Measurements from ENCODE around the gene LGI1.
A peak's percentile ranks its signal among the peaks of the same experiment; 100 is the strongest.

Gene LGI1

DNA sequence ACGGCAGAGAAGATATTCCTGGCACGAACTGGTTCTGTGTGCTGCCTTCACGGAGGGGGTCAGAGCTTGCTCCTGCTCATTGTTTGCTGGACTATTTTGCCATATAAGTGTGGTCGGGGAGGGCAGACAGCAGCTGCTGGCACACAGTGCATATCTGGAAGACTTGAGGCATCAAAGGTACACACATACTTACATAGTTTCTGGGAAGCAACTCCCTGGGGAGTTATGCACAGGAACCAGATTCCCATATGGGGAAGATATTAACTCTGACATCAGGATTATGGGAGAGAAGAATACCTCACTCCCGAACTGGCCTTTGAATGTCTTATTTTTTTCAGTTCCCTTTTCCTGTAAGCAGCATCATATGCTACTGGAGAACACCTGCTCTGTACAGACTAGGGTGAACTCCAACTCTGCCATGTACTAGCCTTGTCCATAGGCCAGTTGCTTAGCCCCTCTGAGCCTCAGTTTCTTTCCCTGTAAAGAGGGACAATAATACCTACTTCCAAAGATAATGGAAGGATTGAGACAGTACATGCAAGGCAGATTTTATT is 41.5 kb downstream of the LGI1 start:
- Mint-ChIP-seq H3K4me1 (ENCODE audit: low read depth) (no peaks in the 10 kb centered on the region), H3K36me3 (ENCODE audit: low read depth) (no peaks in the 10 kb centered on the region), H3K27me3 (ENCODE audit: low read depth) (peaks cover 2% of the 10 kb centered on the region), H3K9me3 (no peaks in the 10 kb centered on the region), H3K27ac (no peak overlapping the region), H3K4me3 (no peak overlapping the region)
- DNase-seq (ENCODE audit: low spot score): no peak

DNA sequence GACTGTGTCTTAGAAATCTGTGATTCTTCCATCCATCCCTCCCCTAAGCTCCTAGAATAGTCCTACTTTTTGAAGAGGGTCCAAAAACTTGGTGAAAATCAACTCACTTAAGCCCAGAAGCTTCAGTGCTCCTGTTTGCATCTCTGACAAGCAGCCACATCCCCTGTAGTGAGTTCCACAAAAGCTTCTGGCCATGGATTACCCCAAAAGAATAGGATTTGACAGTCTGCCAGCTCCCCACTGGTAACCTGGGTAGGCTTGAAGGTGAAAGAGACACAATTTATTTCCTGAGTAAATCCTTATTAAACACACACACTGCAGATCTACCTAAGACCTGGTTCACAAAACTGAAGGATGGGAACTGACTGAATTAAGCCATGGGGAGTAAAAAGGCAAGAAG is 46.5 kb downstream of the LGI1 start:
- peaks cover 11% of the 10 kb centered on the region for H3K27me3 Mint-ChIP-seq (ENCODE audit: low read depth)
- no peaks in the 10 kb centered on the region for H3K36me3 Mint-ChIP-seq (ENCODE audit: low read depth)
- H3K4me1 Mint-ChIP-seq (ENCODE audit: low read depth): no peaks in the 10 kb centered on the region
- DNase-seq (ENCODE audit: low spot score): no peak
- no peak overlapping the region for H3K4me3 Mint-ChIP-seq
- H3K27ac Mint-ChIP-seq: no peak overlapping the region
- no peaks in the 10 kb centered on the region for H3K9me3 Mint-ChIP-seq

DNA sequence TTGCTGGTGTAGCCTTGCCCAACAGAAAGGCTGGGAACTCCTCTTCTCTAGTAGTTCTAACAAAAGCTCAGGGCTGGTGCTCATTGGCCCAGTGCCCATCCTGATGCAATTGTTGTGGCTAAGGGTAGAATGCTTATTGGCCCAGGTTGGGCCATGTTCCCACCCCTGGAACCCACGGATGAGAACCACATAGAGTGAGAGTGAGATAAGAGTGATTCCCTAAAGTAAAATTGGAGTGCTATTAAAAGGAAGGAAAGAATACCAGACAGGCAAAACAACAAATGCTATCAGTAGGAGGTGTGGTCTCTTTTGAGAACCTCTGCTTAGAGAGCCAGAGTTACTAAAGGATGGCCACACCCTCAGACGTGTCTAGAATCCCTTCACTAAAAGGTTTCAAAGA is 49.2 kb downstream of the LGI1 start:
- DNase-seq (ENCODE audit: low spot score): no peak
- H3K4me1 Mint-ChIP-seq (ENCODE audit: low read depth): no peaks in the 10 kb centered on the region
- H3K27me3 Mint-ChIP-seq (ENCODE audit: low read depth): peaks cover 14% of the 10 kb centered on the region
- H3K4me3 Mint-ChIP-seq: no peak overlapping the region
- no peaks in the 10 kb centered on the region for H3K9me3 Mint-ChIP-seq
- H3K27ac Mint-ChIP-seq: no peak overlapping the region
- H3K36me3 Mint-ChIP-seq (ENCODE audit: low read depth): no peaks in the 10 kb centered on the region

DNA sequence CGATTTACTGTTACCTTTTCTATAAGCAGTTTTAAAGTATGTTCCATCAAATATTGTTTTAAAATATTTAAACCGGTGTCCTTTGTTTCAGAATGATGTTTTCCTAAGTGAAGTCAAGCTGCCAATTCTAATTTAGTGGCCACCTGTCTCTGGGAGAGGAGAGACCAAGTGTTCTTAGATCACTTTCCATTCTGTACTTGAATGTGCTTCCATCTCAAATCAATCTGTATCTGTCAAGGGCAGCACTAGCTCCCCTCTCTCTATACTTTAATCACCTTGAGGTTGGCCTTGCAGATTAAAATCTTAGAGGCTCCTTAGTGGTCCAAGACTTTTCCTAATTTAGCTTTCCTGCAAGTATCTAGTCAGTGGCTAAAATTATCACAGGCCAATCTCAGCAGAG is 49.6 kb downstream of the LGI1 start:
- Mint-ChIP-seq H3K4me1 (ENCODE audit: low read depth) (no peaks in the 10 kb centered on the region), H3K27me3 (ENCODE audit: low read depth) (peaks cover 14% of the 10 kb centered on the region), H3K27ac (no peak overlapping the region), H3K36me3 (ENCODE audit: low read depth) (no peaks in the 10 kb centered on the region), H3K9me3 (no peaks in the 10 kb centered on the region), H3K4me3 (no peak overlapping the region)
- DNase-seq (ENCODE audit: low spot score): no peak

DNA sequence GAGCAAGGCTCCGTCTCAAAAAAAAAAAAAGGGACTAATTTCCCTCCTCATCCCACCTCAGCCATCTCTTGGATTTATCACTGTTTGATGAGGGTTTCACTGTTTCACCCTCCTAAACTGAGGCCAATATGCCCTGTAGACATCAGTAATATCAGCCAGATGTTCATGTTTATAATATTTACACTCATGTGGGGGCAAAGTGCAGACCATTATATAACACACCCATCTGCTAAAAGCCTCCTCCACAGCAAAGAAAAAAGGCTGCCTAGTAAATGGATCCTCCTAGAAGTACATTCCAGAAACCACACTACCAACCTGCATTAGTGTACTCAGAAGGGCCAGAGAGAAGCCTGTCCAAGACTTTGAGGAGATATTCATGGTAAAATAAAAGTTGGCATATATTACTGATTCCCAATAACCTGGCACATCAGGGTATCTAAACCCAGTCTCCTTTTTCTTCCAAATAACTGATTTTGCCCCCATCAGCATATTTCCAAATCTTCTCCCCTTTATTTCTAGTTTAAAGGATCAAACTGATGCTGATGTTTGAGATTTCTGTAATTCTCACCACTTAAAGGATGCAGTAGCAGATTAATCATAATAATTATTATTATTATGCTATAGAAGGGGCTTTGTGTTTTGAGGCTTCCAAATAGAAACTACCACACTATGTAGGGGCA is 55.1 kb downstream of the LGI1 start:
- Mint-ChIP-seq H3K36me3 (ENCODE audit: low read depth) (no peaks in the 10 kb centered on the region), H3K4me1 (ENCODE audit: low read depth) (no peaks in the 10 kb centered on the region), H3K4me3 (no peak overlapping the region), H3K9me3 (no peaks in the 10 kb centered on the region), H3K27me3 (ENCODE audit: low read depth) (peaks cover 30% of the 10 kb centered on the region), H3K27ac (no peak overlapping the region)
- DNase-seq (ENCODE audit: low spot score): no peak

DNA sequence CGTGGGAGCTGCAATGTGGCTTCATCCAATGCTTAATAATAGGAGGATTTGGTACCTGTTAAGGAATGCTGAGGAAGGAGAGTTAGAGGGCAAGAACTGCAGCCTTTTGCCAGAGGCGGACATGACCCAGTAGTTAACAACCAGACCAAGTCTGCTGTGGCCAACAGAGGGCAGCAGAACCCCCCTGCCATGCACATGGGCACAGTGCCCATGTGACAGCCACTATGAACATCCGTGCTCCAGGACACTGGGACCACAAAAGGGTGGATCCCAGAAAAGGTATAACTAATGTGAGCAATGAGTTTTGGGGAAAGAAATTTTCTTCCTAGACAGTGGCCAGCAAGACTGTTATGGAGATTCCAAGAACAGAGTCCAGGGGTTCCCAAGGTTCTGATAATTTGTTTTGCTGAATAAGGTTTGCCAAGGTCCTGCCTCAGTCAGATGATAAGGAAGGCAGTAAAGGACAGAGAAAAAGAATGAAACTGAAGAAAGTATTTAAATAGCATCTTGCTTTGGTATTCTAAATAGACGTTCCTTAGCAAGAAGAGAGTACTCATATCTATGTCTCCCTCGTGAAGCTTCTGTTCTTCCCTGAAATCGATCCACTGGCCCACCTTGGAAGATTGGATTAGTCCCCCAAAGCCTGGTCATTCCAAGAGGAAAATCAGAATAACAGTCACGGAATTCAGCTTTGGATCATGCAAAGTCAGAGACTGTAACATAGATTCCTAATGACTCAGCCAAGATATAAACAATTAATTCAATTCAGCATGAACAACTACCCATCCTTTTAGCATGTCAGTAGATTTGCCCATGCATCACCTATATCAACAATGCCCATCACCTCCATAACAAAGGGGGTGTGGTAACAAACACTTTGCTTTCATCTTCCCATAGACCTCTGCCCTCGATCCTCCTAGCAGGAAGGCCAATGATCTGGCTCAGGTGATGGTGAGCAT is 56.0 kb downstream of the LGI1 start:
- Mint-ChIP-seq H3K9me3 (no peaks in the 10 kb centered on the region), H3K4me1 (ENCODE audit: low read depth) (no peaks in the 10 kb centered on the region)
- peak; percentile 23 for DNase-seq (ENCODE audit: low spot score)

DNA sequence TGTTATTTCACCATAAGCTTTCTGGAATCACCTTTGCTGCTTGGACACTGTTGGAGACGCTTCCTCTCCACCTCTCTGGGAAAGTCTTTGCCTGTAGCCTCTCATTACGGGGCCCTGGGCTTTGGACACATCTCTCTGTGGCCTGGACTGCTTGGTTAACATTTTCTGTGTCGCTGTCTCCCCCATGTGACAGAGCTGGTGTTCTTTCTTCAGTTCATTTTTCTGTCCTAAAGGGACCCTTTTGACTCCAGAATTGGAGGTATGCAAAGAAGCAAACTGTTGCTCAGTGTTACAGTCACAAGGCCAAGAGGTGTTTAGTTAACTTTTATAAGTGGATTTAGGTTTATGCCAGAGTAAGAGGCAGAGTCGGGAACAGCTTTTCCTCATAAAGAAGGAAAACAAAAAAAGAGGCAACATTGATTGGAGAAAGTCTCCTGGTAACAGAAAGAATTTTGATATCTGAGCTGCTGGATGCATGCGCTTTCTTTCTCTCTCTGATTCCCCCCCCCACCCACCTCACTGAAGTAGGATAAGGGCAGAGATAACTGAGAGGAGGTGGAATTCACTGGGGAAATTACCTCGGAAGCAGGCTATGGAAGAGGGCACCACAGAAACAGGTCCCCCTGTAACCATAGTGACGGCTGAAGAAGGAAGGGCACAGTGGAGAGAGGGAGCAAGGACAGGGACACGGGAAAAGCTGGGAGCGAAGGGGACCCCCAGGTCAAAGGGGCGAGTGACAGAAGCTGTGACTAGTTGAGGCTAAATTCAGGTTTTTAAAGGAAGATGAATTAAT is 57.8 kb downstream of the LGI1 start:
- Mint-ChIP-seq H3K4me1 (ENCODE audit: low read depth) (no peaks in the 10 kb centered on the region), H3K9me3 (no peaks in the 10 kb centered on the region), H3K4me3 (no peak overlapping the region), H3K27ac (no peak overlapping the region), H3K36me3 (ENCODE audit: low read depth) (no peaks in the 10 kb centered on the region), H3K27me3 (ENCODE audit: low read depth) (peaks cover 27% of the 10 kb centered on the region)
- no peak for DNase-seq (ENCODE audit: low spot score)

More for the DNA sequence above, 56.0 kb downstream of the LGI1 start:
- Mint-ChIP-seq H3K27me3 (ENCODE audit: low read depth) (peaks cover 27% of the 10 kb centered on the region), H3K4me3 (no peak overlapping the region), H3K27ac (no peak overlapping the region), H3K36me3 (ENCODE audit: low read depth) (no peaks in the 10 kb centered on the region)

DNA sequence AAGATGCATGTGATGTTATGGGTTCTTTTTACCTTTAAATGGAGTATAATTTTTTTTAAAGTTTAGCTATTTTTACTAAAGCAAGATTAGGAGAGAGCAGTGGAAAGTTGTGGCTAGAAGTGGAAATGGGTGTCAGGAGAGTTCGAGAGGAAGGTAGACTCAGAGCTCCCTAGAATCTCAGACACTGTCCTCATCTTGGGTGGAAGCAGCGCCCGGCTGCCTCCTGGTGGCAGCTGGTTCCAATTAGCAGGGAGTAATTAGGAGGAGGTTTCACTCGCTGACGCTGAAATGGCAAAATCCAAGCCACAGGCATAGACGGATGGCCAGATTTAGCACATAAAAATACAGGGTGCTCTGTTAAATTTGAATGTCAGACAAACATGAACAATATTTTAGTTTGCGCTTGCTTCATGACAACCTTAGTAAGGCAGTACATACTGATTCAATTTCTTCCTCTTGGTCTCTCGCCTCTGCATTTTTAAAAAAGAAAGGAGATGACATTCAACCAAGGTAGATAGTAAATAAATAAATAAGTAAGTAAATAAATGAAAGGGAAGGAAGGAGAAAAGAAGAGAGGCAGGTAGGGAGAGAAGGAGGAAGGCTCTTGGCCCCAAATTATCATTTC is 58.5 kb downstream of the LGI1 start:
- Mint-ChIP-seq H3K27me3 (ENCODE audit: low read depth) (peaks cover 29% of the 10 kb centered on the region), H3K4me3 (no peak overlapping the region), H3K4me1 (ENCODE audit: low read depth) (no peaks in the 10 kb centered on the region), H3K9me3 (no peaks in the 10 kb centered on the region), H3K36me3 (ENCODE audit: low read depth) (no peaks in the 10 kb centered on the region), H3K27ac (no peak overlapping the region)
- peak; percentile 15 for DNase-seq (ENCODE audit: low spot score)

DNA sequence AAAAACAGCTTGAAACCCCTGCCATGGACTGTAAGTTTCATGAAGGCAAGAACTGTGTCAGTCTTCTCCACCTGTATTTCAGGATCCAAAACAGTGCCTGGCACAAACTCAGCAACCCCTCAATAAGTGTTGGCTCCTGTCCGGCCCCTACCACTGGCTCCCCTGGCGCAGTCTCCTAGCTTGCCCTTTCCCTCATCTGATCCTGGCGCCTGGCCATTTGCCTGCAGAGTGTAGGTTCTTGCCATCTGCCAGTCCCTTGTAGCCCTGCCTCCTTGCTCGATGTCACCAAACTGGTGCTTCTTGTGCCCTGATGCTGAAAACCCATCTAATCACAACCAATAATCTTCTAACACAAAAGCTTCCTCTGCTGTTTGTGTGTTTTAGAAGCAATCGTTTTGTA is 60.4 kb downstream of the LGI1 start:
- no peaks in the 10 kb centered on the region for H3K9me3 Mint-ChIP-seq
- H3K36me3 Mint-ChIP-seq (ENCODE audit: low read depth): no peaks in the 10 kb centered on the region
- peaks cover 35% of the 10 kb centered on the region for H3K27me3 Mint-ChIP-seq (ENCODE audit: low read depth)
- H3K4me1 Mint-ChIP-seq (ENCODE audit: low read depth): no peaks in the 10 kb centered on the region
- no peak overlapping the region for H3K27ac Mint-ChIP-seq
- DNase-seq (ENCODE audit: low spot score): no peak
- no peak overlapping the region for H3K4me3 Mint-ChIP-seq

DNA sequence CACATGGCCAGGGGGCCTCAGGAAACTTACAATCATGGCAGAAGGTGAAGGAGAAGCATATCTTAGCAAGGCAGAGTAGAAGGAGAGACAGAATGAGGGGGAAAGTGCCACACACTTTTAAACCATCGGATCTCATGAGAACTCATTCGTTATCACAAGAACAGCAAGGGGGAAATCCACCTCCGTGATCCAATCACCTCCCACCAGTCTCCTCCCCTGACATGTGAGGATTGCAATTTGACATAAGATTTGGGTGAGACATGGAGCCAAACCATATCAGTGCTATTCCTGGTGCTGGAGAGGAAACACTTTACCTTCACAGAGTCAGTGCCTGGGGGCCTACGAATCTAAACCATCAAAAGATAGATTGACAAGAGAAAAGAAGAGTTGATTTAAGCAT is 61.8 kb downstream of the LGI1 start:
- no peak for DNase-seq (ENCODE audit: low spot score)

DNA sequence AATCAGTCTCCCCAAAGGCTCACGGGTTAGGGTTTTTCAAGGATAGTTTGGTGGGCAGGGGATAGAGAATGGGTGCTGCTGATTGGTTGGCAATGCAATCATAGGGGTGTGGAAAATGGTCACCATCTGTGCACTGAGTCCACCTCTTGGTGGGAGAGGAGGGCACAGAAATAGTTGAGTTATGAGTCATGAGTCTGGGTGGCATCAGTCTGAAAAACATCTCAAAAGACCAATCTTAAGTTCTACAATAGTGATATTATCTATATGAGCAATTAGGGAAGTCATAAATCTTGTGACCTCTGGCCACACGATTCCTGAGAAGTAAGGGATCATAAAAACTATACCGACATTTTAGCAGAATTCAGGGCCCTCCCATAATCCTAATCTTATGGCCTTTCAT is 62.7 kb downstream of the LGI1 start:
- H3K36me3 Mint-ChIP-seq (ENCODE audit: low read depth): no peaks in the 10 kb centered on the region
- H3K27ac Mint-ChIP-seq: no peak overlapping the region
- no peak overlapping the region for H3K4me3 Mint-ChIP-seq

More for the DNA sequence above, 61.8 kb downstream of the LGI1 start:
- Mint-ChIP-seq H3K36me3 (ENCODE audit: low read depth) (no peaks in the 10 kb centered on the region), H3K9me3 (no peaks in the 10 kb centered on the region), H3K4me1 (ENCODE audit: low read depth) (no peaks in the 10 kb centered on the region), H3K27ac (no peak overlapping the region), H3K4me3 (no peak overlapping the region), H3K27me3 (ENCODE audit: low read depth) (peaks cover 35% of the 10 kb centered on the region)

DNA sequence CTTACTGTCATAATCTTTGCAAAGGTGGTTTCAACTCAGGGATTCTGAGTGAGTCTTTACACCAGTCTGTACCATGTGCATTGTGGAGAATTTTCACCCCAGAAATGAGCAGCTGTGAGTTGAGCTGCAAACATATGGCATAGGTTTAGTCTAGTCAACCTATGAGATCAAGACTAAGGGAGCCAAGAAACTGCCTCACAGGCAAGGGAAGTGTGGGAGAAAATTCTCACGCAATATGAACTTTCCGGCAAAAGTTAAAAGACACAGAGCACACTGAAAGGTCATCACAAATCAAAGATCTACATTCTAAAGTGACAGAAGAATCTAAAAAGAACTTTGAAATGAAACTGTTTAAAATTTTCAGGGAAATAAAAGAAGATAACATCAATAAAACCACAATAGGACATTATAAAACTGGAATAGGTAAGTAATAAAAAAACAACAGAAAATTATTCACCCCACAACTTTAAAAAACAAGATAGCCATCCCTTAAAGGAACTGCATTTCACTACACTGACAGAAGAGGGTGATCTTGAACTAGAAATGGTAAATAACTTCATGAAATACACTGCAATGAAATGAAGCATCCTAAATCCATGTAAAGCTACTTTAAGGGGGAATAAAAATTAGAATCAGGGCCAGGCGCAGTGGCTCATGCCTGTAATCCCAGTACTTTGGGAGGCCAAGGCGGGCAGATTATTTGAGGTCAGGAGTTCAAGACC is 63.5 kb downstream of the LGI1 start:
- H3K9me3 Mint-ChIP-seq: no peaks in the 10 kb centered on the region
- H3K27me3 Mint-ChIP-seq (ENCODE audit: low read depth): peaks cover 29% of the 10 kb centered on the region
- DNase-seq (ENCODE audit: low spot score): no peak
- H3K4me3 Mint-ChIP-seq: no peak overlapping the region
- no peaks in the 10 kb centered on the region for H3K4me1 Mint-ChIP-seq (ENCODE audit: low read depth)
- H3K36me3 Mint-ChIP-seq (ENCODE audit: low read depth): no peaks in the 10 kb centered on the region
- H3K27ac Mint-ChIP-seq: no peak overlapping the region

More for the DNA sequence above, 62.7 kb downstream of the LGI1 start:
- Mint-ChIP-seq H3K9me3 (no peaks in the 10 kb centered on the region), H3K27me3 (ENCODE audit: low read depth) (peaks cover 37% of the 10 kb centered on the region), H3K4me1 (ENCODE audit: low read depth) (no peaks in the 10 kb centered on the region)
- DNase-seq (ENCODE audit: low spot score): no peak

DNA sequence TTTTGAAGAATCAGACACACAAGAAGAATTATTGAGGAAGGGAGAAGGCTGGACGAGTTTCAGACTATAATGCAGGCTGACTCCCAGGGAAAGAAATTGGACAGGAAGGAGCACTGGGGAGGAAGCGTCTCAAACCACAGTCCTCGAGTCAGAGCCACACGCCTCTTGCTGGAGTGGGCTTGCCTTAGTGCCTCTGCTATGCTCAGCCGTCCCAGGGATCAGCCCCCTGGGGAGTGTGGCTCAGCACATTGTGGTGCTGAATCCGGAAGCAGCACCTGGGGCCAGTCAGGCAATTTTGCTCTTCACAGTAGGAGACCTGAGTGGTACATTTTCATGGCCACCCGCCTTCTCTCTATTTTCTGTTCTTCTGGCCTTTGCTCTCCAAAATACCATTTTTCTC is 68.6 kb downstream of the LGI1 start:
- DNase-seq (ENCODE audit: low spot score): no peak
- no peak overlapping the region for H3K4me3 Mint-ChIP-seq
- H3K36me3 Mint-ChIP-seq (ENCODE audit: low read depth): no peaks in the 10 kb centered on the region
- peaks cover 5% of the 10 kb centered on the region for H3K4me1 Mint-ChIP-seq (ENCODE audit: low read depth)
- H3K27ac Mint-ChIP-seq: no peak overlapping the region
- peaks cover 11% of the 10 kb centered on the region for H3K27me3 Mint-ChIP-seq (ENCODE audit: low read depth)
- H3K9me3 Mint-ChIP-seq: no peaks in the 10 kb centered on the region

All from T-helper 2 cell treated with Interferon-gamma antibody and Interleukin-4, amounts not matched to agents 5 μg/mL and 100 μg/mL, for 36 hours (primary cell).